IPS-NIHi11 (cell line): ENCODE results near the gene PPIP5K1.
"Not testable (repeated sequence)": the region's sequence is repeated elsewhere in the genome, so short reads cannot be mapped to it uniquely, and the experiment has no call there.

ENCODE experiments used
- DNase-seq: peaks from one replicate; pipeline ENCODE4 v3.0.0; 2012; ENCODE audit warnings: mixed read lengths, low spot score

PPIP5K1 gene

DNA sequence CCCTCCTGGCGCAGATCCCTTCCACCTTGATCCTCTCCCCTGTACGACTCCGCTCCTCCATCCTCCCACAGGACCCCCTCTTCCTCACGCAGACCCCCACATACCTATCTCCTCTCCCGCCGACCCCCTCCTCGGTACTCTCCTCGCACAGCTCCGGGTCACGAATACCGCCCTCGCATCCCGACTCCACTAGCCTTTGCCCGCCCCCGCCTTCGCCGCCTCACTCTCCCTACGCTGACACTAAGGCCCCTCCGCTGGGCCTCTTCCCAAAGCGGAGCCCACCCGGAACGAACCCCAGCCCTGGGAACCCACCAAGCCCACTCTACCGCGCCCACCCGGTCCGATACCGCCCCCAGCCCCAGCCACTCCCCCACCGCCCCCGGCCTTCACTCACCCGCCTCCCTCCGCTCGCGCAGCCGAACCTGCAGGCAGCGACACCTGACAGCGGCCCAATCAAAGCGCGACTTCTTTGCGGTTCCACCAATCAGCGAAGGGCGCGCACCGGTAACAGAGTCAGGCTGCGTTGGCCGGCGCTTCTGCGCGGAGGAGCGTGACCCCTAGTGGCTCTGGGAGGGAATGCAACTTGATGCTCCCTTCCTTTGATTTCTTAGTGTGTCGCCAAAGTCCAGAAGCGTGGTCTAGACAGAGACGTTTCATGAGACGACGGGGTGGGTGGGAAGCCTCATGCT, at the start of gene PPIP5K1:
PPIP5K1 (minus strand) TSS at position 431 of the 689 bp plus-strand sequence. CDS start 5,704 bp downstream, outside the sequence.
- DNase-seq = not testable (repeated sequence)

DNA sequence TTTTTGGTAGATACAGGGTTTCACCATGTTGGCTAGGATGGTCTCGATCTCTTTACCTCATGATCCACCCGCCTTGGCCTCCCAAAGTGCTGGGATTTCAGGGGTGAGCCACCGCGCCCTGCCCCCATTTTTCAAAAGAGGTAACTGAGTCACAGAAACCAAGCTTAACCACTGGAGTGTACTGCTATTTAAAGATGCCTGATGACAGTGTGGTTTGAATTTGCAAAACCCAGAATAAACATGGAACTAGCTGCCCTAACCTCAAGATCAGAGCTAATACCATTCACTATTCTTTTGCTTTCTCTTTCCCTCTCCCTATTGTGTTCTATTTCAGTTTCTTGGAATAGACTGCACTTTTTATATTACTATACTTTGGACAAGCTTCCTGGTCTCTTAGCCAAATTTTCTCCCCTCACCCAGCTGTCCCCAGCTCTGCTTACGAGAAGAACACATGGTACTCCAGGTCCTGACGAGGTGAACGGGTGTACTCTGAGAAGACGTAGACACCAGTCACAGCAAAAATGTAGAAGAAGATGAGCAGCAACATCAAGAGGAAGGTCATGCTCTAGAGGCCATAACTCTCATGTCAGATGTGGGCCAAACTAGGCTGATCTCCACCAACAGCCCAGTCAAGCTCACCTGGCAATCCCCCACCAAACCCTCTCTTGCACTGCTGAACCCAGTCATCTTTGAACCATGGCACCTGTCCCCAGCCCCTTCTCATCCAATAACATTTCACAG, 48.6 kb upstream of the PPIP5K1 start:
- DNase-seq = not testable (repeated sequence)

GRCh38 chr15:43626937-43627336, 36.9 kb upstream of the PPIP5K1 start:
- DNase-seq = not testable (repeated sequence)

DNA sequence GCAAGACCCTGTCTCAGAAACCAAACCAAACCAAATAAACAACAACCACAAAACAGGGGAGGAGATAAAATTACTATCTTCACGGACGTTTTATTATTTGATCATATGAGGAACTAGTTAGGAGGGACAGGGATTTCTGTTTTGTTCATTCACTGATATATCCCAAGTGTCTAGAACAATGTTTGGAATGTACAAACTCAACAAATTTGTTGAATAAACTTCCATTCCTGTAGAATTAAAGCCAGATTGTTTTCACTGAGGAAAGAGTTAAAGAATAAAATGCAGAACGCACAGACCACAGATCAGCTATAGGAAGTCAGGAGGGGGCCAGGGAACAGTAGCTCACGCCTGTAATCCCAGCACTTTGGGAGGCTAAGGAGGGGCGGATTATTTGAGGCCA, 35.1 kb upstream of the PPIP5K1 start:
- DNase-seq = no peak

- DNase-seq = not testable (repeated sequence)
Measured at GRCh38 chr15:43622068-43622799, 32.2 kb upstream of the PPIP5K1 start.

- not testable (repeated sequence) for DNase-seq
Measured at GRCh38 chr15:43618700-43619099, 28.7 kb upstream of the PPIP5K1 start, which contains the start of gene STRC. Gene STRC (minus strand): TSS chr15:43618800. CDS start chr15:43618722, 78 bp downstream.

GRCh38 chr15:43617750-43618149, 27.7 kb upstream of the PPIP5K1 start:
- not testable (repeated sequence) for DNase-seq

- not testable (repeated sequence) for DNase-seq
Measured at GRCh38 chr15:43602233-43602632, 12.2 kb upstream of the PPIP5K1 start.

- DNase-seq = not testable (repeated sequence)
Measured at GRCh38 chr15:43600200-43600599, 10.2 kb upstream of the PPIP5K1 start.

- DNase-seq = not testable (repeated sequence)
Measured at GRCh38 chr15:43599131-43599530, 9.1 kb upstream of the PPIP5K1 start.

GRCh38 chr15:43593328-43594190, 3.6 kb upstream of the PPIP5K1 start, which contains the start of gene CKMT1B:
Gene CKMT1B (plus strand): TSS chr15:43594027. CDS start chr15:43594219, 192 bp downstream.
- not testable (repeated sequence) for DNase-seq

DNA sequence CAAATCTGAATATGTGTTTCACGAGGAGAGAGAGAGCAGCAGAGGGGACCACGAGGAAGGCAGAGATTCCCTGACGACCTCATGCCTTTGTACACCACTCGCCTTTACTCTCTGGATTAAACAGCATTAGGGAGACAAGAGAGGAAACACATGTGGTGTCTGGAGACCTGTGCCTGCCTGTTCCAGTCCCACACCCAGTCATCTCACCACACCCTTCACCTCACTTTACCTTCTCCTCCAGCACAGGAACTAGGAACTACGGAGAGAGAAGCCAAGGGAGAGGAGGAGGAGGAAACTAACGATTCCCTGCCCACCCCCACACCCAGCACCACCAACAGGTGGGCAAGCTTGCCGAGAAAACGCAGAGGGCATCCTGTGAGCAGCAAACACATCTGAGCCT, 2.8 kb upstream of the PPIP5K1 start:
- not testable (repeated sequence) for DNase-seq

- not testable (repeated sequence) for DNase-seq
Measured at GRCh38 chr15:43574607-43575006, 15.4 kb downstream of the PPIP5K1 start.

DNA sequence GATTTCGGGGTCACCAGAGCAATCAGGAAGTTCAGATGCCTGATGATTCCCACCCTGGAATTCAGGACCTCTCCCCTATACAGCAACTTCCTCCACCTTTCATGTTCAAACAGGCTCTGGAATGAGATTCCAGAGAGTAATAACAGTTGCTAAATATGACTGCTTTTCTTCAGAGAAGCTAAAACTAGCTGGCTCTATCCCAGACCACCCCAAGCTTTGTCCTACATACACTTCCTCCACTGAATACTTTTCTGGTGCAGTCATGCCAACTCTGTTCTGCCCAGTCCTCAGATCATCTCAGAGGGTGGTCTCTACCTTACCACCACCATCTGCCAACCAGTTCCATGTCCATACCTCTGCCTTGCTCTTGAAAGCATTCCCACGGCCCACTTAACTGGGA, 23.4 kb downstream of the PPIP5K1 start:
- DNase-seq = not testable (repeated sequence)

DNA sequence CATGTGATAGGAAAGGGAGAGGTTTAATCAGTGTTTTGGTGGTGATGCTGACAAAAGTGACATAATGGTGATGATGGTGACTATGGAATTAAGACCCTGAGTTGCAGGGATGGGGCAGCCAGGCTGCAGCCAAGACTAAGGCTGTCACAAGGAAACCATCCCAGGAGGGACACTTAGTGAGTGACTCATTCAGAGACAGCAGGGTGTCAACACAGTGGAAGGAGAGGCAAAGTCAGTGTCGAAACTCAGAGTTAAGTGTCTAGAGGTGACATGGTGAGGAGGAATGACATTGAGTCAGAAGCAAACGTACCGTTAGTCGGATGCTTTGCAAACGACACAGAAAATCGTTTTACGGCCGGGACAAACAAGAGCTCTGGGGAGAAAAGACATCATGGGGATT, 26.2 kb downstream of the PPIP5K1 start:
- DNase-seq = not testable (repeated sequence)

- not testable (repeated sequence) for DNase-seq
Measured at GRCh38 chr15:43562753-43563152, 27.3 kb downstream of the PPIP5K1 start.

DNA sequence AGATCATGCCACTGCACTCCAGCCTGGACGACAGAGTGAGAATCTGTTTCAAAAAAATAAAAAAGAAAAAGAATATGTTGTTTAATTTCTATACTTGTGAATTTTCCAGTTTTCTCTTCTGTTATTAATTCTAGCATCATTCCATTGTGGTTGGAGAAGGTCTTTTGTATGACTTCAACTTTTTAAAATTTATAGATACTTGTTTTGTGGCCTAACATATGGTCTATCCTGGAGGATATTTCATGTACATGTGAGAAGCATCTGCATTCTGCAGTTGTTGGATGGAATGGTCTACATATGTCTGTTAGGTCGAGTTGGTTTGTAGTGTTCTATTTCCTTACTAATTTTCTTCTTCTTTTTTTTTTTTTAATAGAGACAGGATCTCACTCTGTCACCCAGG, 37.0 kb downstream of the PPIP5K1 start:
- no peak for DNase-seq

DNA sequence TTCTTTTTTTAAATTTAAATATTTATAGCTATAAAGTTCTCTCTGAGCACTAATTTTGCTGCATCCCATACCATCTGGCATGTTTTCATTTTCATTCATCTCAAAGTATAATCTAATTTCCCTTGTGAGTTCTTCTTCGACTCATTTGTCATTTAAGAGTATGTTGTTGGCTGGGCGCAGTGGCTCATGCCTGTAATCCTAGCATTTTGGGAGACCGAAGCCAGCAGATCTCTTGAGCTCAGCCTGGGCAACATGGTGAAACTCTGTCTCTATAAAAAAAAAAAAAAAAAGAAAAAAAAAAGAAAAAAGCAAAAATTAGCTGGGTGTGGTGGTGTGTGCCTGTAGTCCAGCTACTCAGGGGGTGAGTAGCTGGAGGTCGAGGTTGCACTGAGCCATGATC, 37.8 kb downstream of the PPIP5K1 start:
- no peak for DNase-seq

GRCh38 chr15:43550527-43551363, 39.3 kb downstream of the PPIP5K1 start:
- no peak for DNase-seq

- no peak for DNase-seq
Measured at GRCh38 chr15:43547539-43547938, 42.5 kb downstream of the PPIP5K1 start.
